HepG2 (cell line): ENCODE measurements around the gene CRADD. TPM values are rescaled to one million over a fixed set of nuclear protein-coding genes. Genes with fewer than 3 reads are reported as not detected.

Source experiments
- ARHGAP35 ChIP-seq: sonication (generic); formaldehyde crosslinking; IDR thresholded peaks from 2 replicates; pipeline ENCODE4 v1.9.0; 2022; ENCODE audit warnings: mild to moderate bottlenecking, inconsistent platforms, moderate library complexity, missing genetic modification reagents, borderline replicate concordance
- ATF7 ChIP-seq, 2 experiments: fragments of 450-650 bp in 1 of 2; sonication (generic) in 1 of 2; formaldehyde crosslinking in 1 of 2; IDR thresholded peaks; 2 replicates each; pipeline versions ENCODE4 v1.4.0 to v1.6.1; 2016 to 2020; ENCODE audit warnings: antibody characterized with exemption in 1 of 2, mild to moderate bottlenecking in 1 of 2, missing genetic modification reagents in 1 of 2
- BCL6 ChIP-seq: IDR thresholded peaks from 2 replicates; pipeline ENCODE4 v1.6.1; 2016; ENCODE audit warnings: missing genetic modification reagents, missing compliant biosample characterization
- CEBPB ChIP-seq: IDR thresholded peaks from 2 replicates; pipeline ENCODE4 v1.6.1; 2011; ENCODE audit warnings: low read depth, low read length, improper control_type of control experiment, borderline replicate concordance
- GATAD2A ChIP-seq: IDR thresholded peaks from 2 replicates; pipeline ENCODE4 v1.6.1; 2016
- GFI1 ChIP-seq: sonication (generic); formaldehyde crosslinking; IDR thresholded peaks from 2 replicates; pipeline ENCODE4 v1.5.0; 2020; ENCODE audit warnings: missing genetic modification reagents, mild to moderate bottlenecking, borderline replicate concordance
- IKZF1 ChIP-seq: fragments of 450-650 bp; IDR thresholded peaks from 2 replicates; pipeline ENCODE4 v1.7.1; 2016
- LCORL ChIP-seq, 2 experiments: fragments of 450-650 bp in 1 of 2; sonication (generic) in 1 of 2; formaldehyde crosslinking in 1 of 2; IDR thresholded peaks; 2 replicates each; pipeline versions ENCODE4 v1.5.0 to v1.6.1; 2017 to 2020; ENCODE audit warnings: antibody characterized with exemption in 1 of 2, missing genetic modification reagents in 1 of 2
- MED13 ChIP-seq: sonication (generic); formaldehyde crosslinking; IDR thresholded peaks from 2 replicates; pipeline ENCODE4 v1.5.0; 2020; ENCODE audit warnings: missing genetic modification reagents
- MLX ChIP-seq: IDR thresholded peaks from 2 replicates; pipeline ENCODE4 v1.6.1; 2016
- MYC ChIP-seq: sonication (generic); formaldehyde crosslinking; IDR thresholded peaks from 2 replicates; pipeline ENCODE4 v1.9.0; 2021; ENCODE audit warnings: missing genetic modification reagents, borderline replicate concordance
- NCOA5 ChIP-seq: sonication (generic); formaldehyde crosslinking; IDR thresholded peaks from 2 replicates; pipeline ENCODE4 v1.4.0; 2020; ENCODE audit warnings: missing genetic modification reagents
- NR1H2 ChIP-seq: sonication (generic); formaldehyde crosslinking; IDR thresholded peaks from 2 replicates; pipeline ENCODE4 v1.8.1; 2022; ENCODE audit warnings: low read depth, missing genetic modification reagents, borderline replicate concordance
- PBX2 ChIP-seq: IDR thresholded peaks from 2 replicates; pipeline ENCODE4 v1.6.1; 2016; ENCODE audit warnings: control low read depth
- PPARG ChIP-seq: conservative IDR thresholded peaks from 2 replicates; pipeline ENCODE4 v1.6.1; 2016; ENCODE audit warnings: missing biosample characterization, missing genetic modification reagents
- RARA ChIP-seq: IDR thresholded peaks from 2 replicates; pipeline ENCODE4 v1.6.1; 2016; ENCODE audit warnings: missing genetic modification reagents, missing compliant biosample characterization
- RBAK ChIP-seq: sonication (generic); formaldehyde crosslinking; IDR thresholded peaks from 2 replicates; pipeline ENCODE4 v1.5.1; 2020; ENCODE audit warnings: mild to moderate bottlenecking, missing genetic modification reagents
- RELA ChIP-seq: sonication (generic); formaldehyde crosslinking; IDR thresholded peaks from 2 replicates; pipeline ENCODE4 v1.4.0; 2020; ENCODE audit warnings: missing genetic modification reagents
- TEAD3 ChIP-seq: optimal IDR thresholded peaks from 2 replicates; pipeline ENCODE3; 2016; ENCODE audit warnings: borderline replicate concordance
- TERF1 ChIP-seq: sonication (generic); formaldehyde crosslinking; IDR thresholded peaks from 2 replicates; pipeline ENCODE4 v1.8.0; 2022; ENCODE audit warnings: mild to moderate bottlenecking, missing genetic modification reagents, moderate library complexity
- TOE1 ChIP-seq: sonication (generic); formaldehyde crosslinking; IDR thresholded peaks from 2 replicates; pipeline ENCODE4 v1.4.0; 2020; ENCODE audit warnings: mild to moderate bottlenecking, missing genetic modification reagents
- ZBTB46 ChIP-seq: sonication (generic); formaldehyde crosslinking; IDR thresholded peaks from 2 replicates; pipeline ENCODE4 v1.4.0; 2020; ENCODE audit warnings: mild to moderate bottlenecking, missing genetic modification reagents, borderline replicate concordance
- ZNF20 ChIP-seq: sonication (generic); formaldehyde crosslinking; IDR thresholded peaks from 2 replicates; pipeline ENCODE4 v1.4.0; 2020; ENCODE audit warnings: mild to moderate bottlenecking, moderate library complexity, missing genetic modification reagents
- ZNF264 ChIP-seq: sonication (generic); formaldehyde crosslinking; IDR thresholded peaks from 2 replicates; pipeline ENCODE4 v1.4.0; 2020; ENCODE audit warnings: missing genetic modification reagents
- ZNF326 ChIP-seq: sonication (generic); formaldehyde crosslinking; IDR thresholded peaks from 2 replicates; pipeline ENCODE4 v1.4.0; 2020; ENCODE audit warnings: missing genetic modification reagents, borderline replicate concordance
- ZNF562 ChIP-seq: sonication (generic); formaldehyde crosslinking; IDR thresholded peaks from 2 replicates; pipeline ENCODE4 v1.8.0; 2022; ENCODE audit warnings: missing genetic modification reagents, borderline replicate concordance
- ZNF761 ChIP-seq: sonication (generic); formaldehyde crosslinking; conservative IDR thresholded peaks from 2 replicates; pipeline ENCODE4 v1.4.0; 2020; ENCODE audit warnings: mild to moderate bottlenecking, missing genetic modification reagents
- polyA plus RNA-seq, 8 experiments: library from polyadenylated mRNA; depleted of rRNA in 3 of 8; stranded (reverse) in 7 of 8; unstranded in 1 of 8; fragments of >200 nt; fragmentation: Illumina TruSeq in 4 of 8; extraction: Trizol in 4 of 8; gene quantifications; 2 replicates each; pipeline versions ENCODE4 v1.2.1 to v1.2.3, GENCODE V29; 2011 to 2016; ENCODE audit warnings: low read depth in 4 of 8, missing spikeins in 1 of 8, mixed read lengths in 1 of 8; ENCODE audit not compliant: insufficient read depth in 1 of 8
- total RNA-seq, 5 experiments: library from RNA; depleted of rRNA; stranded (reverse); fragments of >200 nt; fragmentation: Illumina TruSeq; extraction: Trizol; gene quantifications; 2 replicates each; pipeline ENCODE4 v1.2.3, GENCODE V29; 2016; ENCODE audit warnings: low read depth in 1 of 5

The CRADD gene
- total and polyA plus RNA-seq, 2 of the 13 experiments (the other 11 are each of a cell fraction or from before 2014, with no cell fraction given), result 12.4 to 18.8 TPM

GRCh38 chr12:93677195-93678064 lies at the start of gene CRADD (continued):
- TF ChIP-seq PBX2 (CRISPR knock-in tag) (no peak), NCOA5 (CRISPR knock-in tag) (no peak), NR1H2 (no peak), GFI1 (peak; percentile 84), RBAK (CRISPR knock-in tag) (no peak), ZNF761 (CRISPR knock-in tag) (peak; percentile 81; the same call in 1 of the 2 replicates), ZNF264 (CRISPR knock-in tag) (peak; percentile 68; the same call in 1 of the 2 replicates), ZNF326 (no peak), CEBPB (no peak), MED13 (CRISPR knock-in tag) (peak; percentile 12; the same call in 1 of the 2 replicates), TEAD3 (CRISPR knock-in tag) (peak; percentile 52), ZBTB46 (CRISPR knock-in tag) (0 out of 2 replicates have a peak, but pooled peaks have one; percentile 27), ATF7 (IDR thresholded peaks at IDR 0.05) (no peak), ATF7 (CRISPR knock-in tag; IDR thresholded peaks at IDR 0.05) (no peak), BCL6 (CRISPR knock-in tag) (peak; percentile 83), MYC (CRISPR knock-in tag) (peak; percentile 64), TOE1 (CRISPR knock-in tag) (0 out of 2 replicates have a peak, but pooled peaks have one; percentile 57), PPARG (CRISPR knock-in tag) (0 out of 2 replicates have a peak, but pooled peaks have one; percentile 65), ZNF562 (CRISPR knock-in tag) (no peak), IKZF1 (no peak), TERF1 (CRISPR knock-in tag) (no peak), RARA (CRISPR knock-in tag) (peak; percentile 45; the same call in 1 of the 2 replicates), ARHGAP35 (no peak), ZNF20 (CRISPR knock-in tag) (no peak), GATAD2A (CRISPR knock-in tag) (peak; percentile 71), RELA (CRISPR knock-in tag) (no peak), MLX (CRISPR knock-in tag) (peak; percentile 34; the same call in 1 of the 2 replicates), LCORL (IDR thresholded peaks at IDR 0.05) (no peak), LCORL (CRISPR knock-in tag; IDR thresholded peaks at IDR 0.05) (peak; percentile 52; the same call in 1 of the 2 replicates)
